Activated CD4-positive, alpha-beta T cell treated with anti-CD3 and anti-CD28 coated beads for 36 hours (primary cell): ENCODE measurements around the gene GNAI1. TPM values are rescaled to one million over a fixed set of nuclear protein-coding genes. Genes with fewer than 3 reads are reported as not detected.

Source experiments
- ATAC-seq: fragments of 200-7000 bp; cut with Tn5 transposase; one replicate; pipeline ENCODE4 v1.10.0; 2021; ENCODE audit warnings: mild to moderate bottlenecking, moderate library complexity
- CTCF ChIA-PET: fragments of 350-600 bp; sonication (Branson Sonifier 250); formaldehyde crosslinking; loops from one replicate; lab custom pipeline; 2021; ENCODE audit warnings: antibody characterized with exemption; lab: Charles Lee
- POLR2A ChIA-PET: fragments of 350-600 bp; sonication (Branson Sonifier 250); formaldehyde crosslinking; loops from one replicate; lab custom pipeline; 2021; ENCODE audit warnings: antibody characterized with exemption, inconsistent platforms; lab: Charles Lee
- DNase-seq: peaks from one replicate; pipeline ENCODE4 v3.0.0-alpha.2; 2020
- H3K27ac Mint-ChIP-seq: one replicate; pipeline ENCODE4 v1.8.0; 2021; ENCODE audit warnings: mixed read lengths
- H3K27me3 Mint-ChIP-seq: one replicate; pipeline ENCODE4 v1.8.0; 2021; ENCODE audit warnings: mixed read lengths
- H3K36me3 Mint-ChIP-seq: one replicate; pipeline ENCODE4 v1.8.0; 2021; ENCODE audit warnings: low read depth, mixed read lengths
- H3K4me1 Mint-ChIP-seq: one replicate; pipeline ENCODE4 v1.8.0; 2021; ENCODE audit warnings: mixed read lengths
- H3K4me3 Mint-ChIP-seq: one replicate; pipeline ENCODE4 v1.8.0; 2021; ENCODE audit warnings: mild to moderate bottlenecking, moderate library complexity, mixed read lengths
- H3K9me3 Mint-ChIP-seq: one replicate; pipeline ENCODE4 v1.8.0; 2021; ENCODE audit warnings: low read depth, mixed read lengths
- intact Hi-C, 2 experiments: fragments of 100-400 bp; cut with DNase I in 1 of 2; cut with micrococcal nuclease in 1 of 2; formaldehyde crosslinking; loops; one replicate each; pipeline versions ENCODE4 v1.14.2 to v1.15.1; 2022 to 2024; cut with DNase I, micrococcal nuclease
- total RNA-seq, 2 experiments: library from RNA; stranded (reverse); gene quantifications; one replicate each; pipeline ENCODE4 v1.2.3, GENCODE V29; 2021

GNAI1 gene
- total RNA-seq, 2 experiments from 2014 or later, result 3.6 to 4.1 TPM

GRCh38 chr7:80105701-80106408 lies 28.8 kb upstream of the GNAI1 start:
- DNase-seq, result no peak
- Mint-ChIP-seq H3K4me3 (no peak overlapping the region), H3K27ac (no peak overlapping the region), H3K27me3 (no peaks in the 10 kb centered on the region), H3K4me1 (peaks cover 17% of the 10 kb centered on the region), H3K36me3 (no peaks in the 10 kb centered on the region), H3K9me3 (no peaks in the 10 kb centered on the region)
- intact Hi-C loops, result no loop called here
- ChIA-PET POLR2A (no interaction called here), CTCF (interaction anchor here (1.3 to 1.6 kb wide), 2 partner anchors 286 to 321 kb away, joined by 3 to 4 read pairs; no protein-coding TSS in a partner anchor)
- no peak for ATAC-seq

DNA sequence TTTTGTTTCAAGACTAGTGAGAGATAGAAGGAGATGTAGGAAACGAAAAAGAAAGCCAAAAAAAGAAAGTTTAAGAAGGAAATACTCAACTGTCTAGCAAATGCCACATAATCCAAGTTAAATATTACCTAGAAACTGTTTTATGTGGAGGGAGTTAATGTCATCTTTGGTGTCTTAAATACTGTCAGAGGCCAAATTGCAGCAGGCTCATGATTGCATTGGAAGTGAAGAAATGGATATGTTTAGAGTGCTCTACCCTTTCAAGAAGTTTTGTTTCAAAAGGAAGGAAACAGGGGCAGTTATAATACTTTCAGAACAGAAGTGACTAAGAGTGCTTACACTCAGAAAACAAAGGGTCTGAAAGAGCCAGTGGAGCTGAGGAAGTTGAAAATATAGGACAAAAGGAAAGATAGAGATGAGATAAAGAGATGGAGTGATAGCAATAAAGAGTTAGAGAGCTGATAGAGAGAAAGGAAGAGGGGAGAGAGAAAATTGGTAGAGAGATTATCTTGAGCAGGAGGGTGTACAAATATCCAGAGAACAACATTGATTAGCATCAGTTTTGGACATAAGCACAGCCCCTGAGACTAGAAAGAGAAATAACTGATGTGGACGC lies 28.0 kb upstream of the GNAI1 start:
- ATAC-seq (no peak), DNase-seq (no peak)
- ChIA-PET CTCF (interaction anchor here (1.3 kb wide), 1 partner anchor 285 kb away, joined by 4 read pairs; no protein-coding TSS in a partner anchor), POLR2A (no interaction called here)
- Mint-ChIP-seq H3K9me3 (no peaks in the 10 kb centered on the region), H3K4me3 (no peak overlapping the region), H3K36me3 (no peaks in the 10 kb centered on the region), H3K27me3 (no peaks in the 10 kb centered on the region), H3K27ac (peak overlapping the region; percentile 5), H3K4me1 (peaks cover 17% of the 10 kb centered on the region)
- intact Hi-C loops, result no loop called here

GRCh38 chr7:80107278-80107677 lies 27.4 kb upstream of the GNAI1 start:
- H3K27me3 Mint-ChIP-seq, result no peaks in the 10 kb centered on the region
- DNase-seq (no peak), ATAC-seq (no peak)
- peaks cover 17% of the 10 kb centered on the region for H3K4me1 Mint-ChIP-seq
- ChIA-PET POLR2A (no interaction called here), CTCF (no interaction called here)
- H3K36me3 Mint-ChIP-seq, result no peaks in the 10 kb centered on the region
- no peak overlapping the region for H3K27ac Mint-ChIP-seq
- intact Hi-C loops, result no loop called here
- H3K9me3 Mint-ChIP-seq, result no peaks in the 10 kb centered on the region
- H3K4me3 Mint-ChIP-seq, result no peak overlapping the region

DNA sequence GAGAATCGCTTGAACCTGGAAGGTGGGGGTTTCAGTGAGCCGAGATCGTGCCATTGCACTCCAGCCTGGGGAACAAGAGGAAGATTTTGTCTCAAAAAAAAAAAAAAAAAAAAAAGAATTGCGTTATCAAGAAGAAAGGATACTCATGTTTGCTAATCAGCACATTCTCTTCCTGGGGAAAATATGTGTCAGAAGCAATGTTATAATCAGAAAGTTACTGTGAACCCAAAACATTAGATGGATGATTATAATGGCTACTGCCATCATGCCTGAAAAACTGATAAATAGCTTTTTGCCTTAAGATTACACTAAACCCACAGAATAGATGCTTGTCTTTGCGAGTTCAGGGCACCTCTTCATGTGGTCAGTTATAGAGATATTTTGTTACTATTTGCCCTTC lies 24.3 kb upstream of the GNAI1 start:
- Mint-ChIP-seq H3K4me1 (peaks cover 17% of the 10 kb centered on the region), H3K36me3 (no peaks in the 10 kb centered on the region), H3K9me3 (no peaks in the 10 kb centered on the region), H3K27me3 (no peaks in the 10 kb centered on the region), H3K27ac (no peak overlapping the region), H3K4me3 (no peak overlapping the region)
- ATAC-seq, result no peak
- intact Hi-C loops, result no loop called here
- CTCF ChIA-PET, result interaction anchor here (0.6 to 2.1 kb wide), 2 partner anchors 50 to 328 kb away, joined by 4 to 7 read pairs; no protein-coding TSS in a partner anchor
- no peak for DNase-seq
- POLR2A ChIA-PET, result no interaction called here

DNA sequence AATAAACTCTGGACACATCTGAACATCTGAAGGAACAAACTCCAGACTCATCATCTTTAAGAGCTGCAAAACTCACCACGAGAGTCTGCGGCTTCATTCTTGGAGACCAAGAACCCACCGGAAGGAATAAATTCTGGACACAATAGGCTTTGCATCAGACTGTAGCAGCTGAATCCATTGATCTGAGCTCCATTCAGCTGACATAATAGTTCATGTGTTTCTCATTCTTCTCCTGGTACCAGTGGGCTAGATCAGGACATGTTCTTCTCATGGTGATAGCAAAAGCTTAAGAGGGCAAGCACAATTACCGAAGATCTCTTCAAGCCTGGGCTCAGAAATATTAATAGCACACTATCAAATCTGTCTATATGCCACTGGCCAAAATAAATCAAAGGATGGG lies 20.5 kb upstream of the GNAI1 start:
- Mint-ChIP-seq H3K27ac (no peak overlapping the region), H3K9me3 (no peaks in the 10 kb centered on the region), H3K4me1 (no peaks in the 10 kb centered on the region), H3K27me3 (no peaks in the 10 kb centered on the region), H3K36me3 (no peaks in the 10 kb centered on the region), H3K4me3 (no peak overlapping the region)
- intact Hi-C loops, result no loop called here
- CTCF ChIA-PET, result interaction anchor here (0.6 kb wide), 2 partner anchors 79 to 499 kb away, joined by 3 read pairs; no protein-coding TSS in a partner anchor
- DNase-seq (no peak), ATAC-seq (no peak)
- POLR2A ChIA-PET, result no interaction called here

DNA sequence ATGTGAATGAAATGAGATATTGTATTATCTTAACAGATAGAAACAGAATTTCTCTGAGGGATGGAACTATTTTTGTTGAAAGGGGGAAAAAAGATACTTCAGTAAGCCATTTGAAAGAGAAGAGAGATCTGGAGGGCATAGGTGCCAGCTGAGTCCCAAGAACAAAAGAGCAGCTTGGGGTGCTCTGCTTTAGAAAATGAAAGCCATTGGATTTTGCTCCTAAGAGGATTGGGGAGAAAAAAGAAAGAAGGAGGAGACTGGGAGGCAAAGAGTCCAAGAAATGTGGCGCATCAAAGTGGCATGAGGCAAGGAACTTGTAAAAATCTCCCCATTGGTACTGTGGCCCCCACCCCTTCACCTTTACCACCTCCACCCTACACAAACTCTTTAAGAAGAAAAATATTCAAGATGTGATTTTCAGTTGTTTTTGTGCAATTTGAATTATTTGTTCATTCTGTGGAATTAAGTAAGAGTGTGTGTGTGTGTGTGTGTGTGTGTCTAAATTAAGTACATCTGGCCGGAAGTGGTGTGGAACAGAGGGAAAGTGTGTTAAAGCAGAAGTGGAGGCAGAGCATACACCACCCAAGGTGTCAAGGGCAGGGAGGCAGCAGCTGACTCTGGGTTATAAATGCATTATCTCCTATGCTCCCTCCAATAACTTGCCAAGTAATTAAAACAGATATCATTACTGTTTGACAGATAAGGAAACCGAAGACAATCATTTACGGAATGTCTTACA lies 9.9 kb upstream of the GNAI1 start:
- Mint-ChIP-seq H3K9me3 (peaks cover 2% of the 10 kb centered on the region), H3K27me3 (no peaks in the 10 kb centered on the region), H3K36me3 (no peaks in the 10 kb centered on the region), H3K4me1 (no peaks in the 10 kb centered on the region), H3K27ac (no peak overlapping the region), H3K4me3 (no peak overlapping the region)
- CTCF ChIA-PET, result no interaction called here
- intact Hi-C loops, result no loop called here
- DNase-seq, result no peak
- POLR2A ChIA-PET, result no interaction called here
- no peak for ATAC-seq

- Mint-ChIP-seq H3K9me3 (peaks cover 2% of the 10 kb centered on the region), H3K27ac (no peak overlapping the region), H3K36me3 (no peaks in the 10 kb centered on the region), H3K4me3 (no peak overlapping the region), H3K27me3 (peaks cover 11% of the 10 kb centered on the region), H3K4me1 (no peaks in the 10 kb centered on the region)
- ChIA-PET CTCF (no interaction called here), POLR2A (no interaction called here)
- ATAC-seq, result no peak
- intact Hi-C loops, result no loop called here
- no peak for DNase-seq
Measured at GRCh38 chr7:80127412-80128160, 7.0 kb upstream of the GNAI1 start.

DNA sequence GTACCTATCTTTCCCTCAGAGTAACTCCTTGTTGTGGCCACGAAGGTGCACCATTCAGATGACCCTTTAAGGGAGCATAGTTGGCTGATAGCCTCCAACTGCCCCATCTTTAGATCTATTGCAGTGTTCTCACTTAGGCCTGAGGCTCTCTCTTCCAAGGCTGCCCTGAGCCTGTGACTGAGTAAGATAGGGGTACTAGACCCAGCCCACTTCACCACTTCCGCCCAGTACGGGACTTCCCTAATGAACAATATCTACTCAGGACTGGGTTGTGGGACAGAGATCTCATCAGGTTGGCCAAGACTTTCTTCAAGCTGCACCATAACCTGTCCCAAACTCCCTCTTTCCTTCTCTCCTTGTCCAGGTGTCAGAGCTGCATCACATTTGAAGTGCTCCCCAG lies 5.7 kb upstream of the GNAI1 start:
- ChIA-PET CTCF (no interaction called here), POLR2A (no interaction called here)
- H3K4me1 Mint-ChIP-seq, result peaks cover 8% of the 10 kb centered on the region
- no peak for DNase-seq
- no peak overlapping the region for H3K4me3 Mint-ChIP-seq
- intact Hi-C loops, result no loop called here
- H3K27me3 Mint-ChIP-seq, result peaks cover 21% of the 10 kb centered on the region
- ATAC-seq, result no peak
- H3K27ac Mint-ChIP-seq, result no peak overlapping the region
- H3K9me3 Mint-ChIP-seq, result peaks cover 2% of the 10 kb centered on the region
- H3K36me3 Mint-ChIP-seq, result no peaks in the 10 kb centered on the region

- peaks cover 23% of the 10 kb centered on the region for H3K27me3 Mint-ChIP-seq
- POLR2A ChIA-PET, result no interaction called here
- DNase-seq, result no peak
Measured at GRCh38 chr7:80129785-80130184, 4.8 kb upstream of the GNAI1 start.

DNA sequence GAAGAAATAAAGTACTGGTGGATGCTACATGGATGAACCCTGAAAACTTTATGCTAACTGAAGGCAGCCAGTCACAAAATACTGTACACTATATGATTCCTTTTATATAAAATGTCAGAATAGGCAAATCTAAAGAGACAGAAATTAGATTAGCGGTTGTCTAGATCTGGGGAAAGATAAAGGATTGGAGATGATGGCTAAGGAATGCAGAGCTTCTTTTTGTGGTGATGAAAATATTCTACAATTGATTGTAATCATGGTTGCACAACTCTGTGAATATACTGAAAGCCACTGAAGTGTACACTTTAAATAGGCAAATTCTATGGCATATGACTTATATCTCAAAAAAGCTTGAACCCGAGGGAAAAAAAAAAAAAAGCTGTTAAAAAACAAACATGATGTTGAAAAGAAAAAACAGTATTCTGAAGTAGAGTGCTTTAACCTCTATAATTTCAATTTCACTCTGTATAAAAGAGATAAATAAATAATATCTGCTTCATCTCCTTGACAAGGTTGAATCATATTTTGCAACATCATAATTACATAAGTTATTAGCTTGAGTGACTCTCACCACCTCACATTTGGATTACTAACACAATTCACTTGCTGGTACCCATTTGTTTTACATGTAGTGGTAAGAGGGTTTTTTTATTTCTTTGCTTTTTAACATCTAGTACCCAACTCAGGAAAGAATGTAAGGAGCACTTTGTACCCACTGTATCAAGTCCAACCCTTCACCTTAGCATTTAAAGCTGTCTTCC lies 2.8 kb upstream of the GNAI1 start:
- Mint-ChIP-seq H3K27ac (no peak overlapping the region), H3K4me3 (no peak overlapping the region), H3K9me3 (no peaks in the 10 kb centered on the region), H3K36me3 (no peaks in the 10 kb centered on the region), H3K4me1 (peaks cover 22% of the 10 kb centered on the region), H3K27me3 (peaks cover 32% of the 10 kb centered on the region)
- CTCF ChIA-PET, result interaction anchor here (0.6 kb wide), 1 partner anchor 19 kb away, joined by 3 read pairs; no protein-coding TSS in a partner anchor
- ATAC-seq, result no peak
- intact Hi-C loops, result loop anchor here (5.0 to 10.0 kb wide), 2 partner anchors 70 to 213 kb away; no protein-coding TSS in a partner anchor
- POLR2A ChIA-PET, result no interaction called here
- DNase-seq, result no peak

More at GRCh38 chr7:80129785-80130184, 4.8 kb upstream of the GNAI1 start:
- Mint-ChIP-seq H3K4me3 (no peak overlapping the region), H3K9me3 (peaks cover 2% of the 10 kb centered on the region), H3K36me3 (no peaks in the 10 kb centered on the region), H3K27ac (no peak overlapping the region), H3K4me1 (peaks cover 12% of the 10 kb centered on the region)
- no peak for ATAC-seq
- CTCF ChIA-PET, result no interaction called here
- intact Hi-C loops, result loop anchor here (5.0 to 10.0 kb wide), 2 partner anchors 67 to 215 kb away; no protein-coding TSS in a partner anchor
